Renal cortical epithelial cell (primary cell): ENCODE data around the gene EYS. TPM values are rescaled to one million over a fixed set of nuclear protein-coding genes. Genes with fewer than 3 reads are reported as not detected.
A peak's percentile ranks its signal among the peaks of the same experiment; 100 is the strongest.
"Not testable (repeated sequence)": the region's sequence is repeated elsewhere in the genome, so short reads cannot be mapped to it uniquely, and the experiment has no call there.

ENCODE experiments used
- DNase-seq: peaks from one replicate; pipeline ENCODE4 v3.0.0-alpha.2; 2011; ENCODE audit warnings: low read depth
- total RNA-seq: library from RNA; depleted of rRNA; stranded (reverse); fragments of >200 nt; gene quantifications from 2 replicates; pipeline ENCODE4 v1.2.3, GENCODE V29; 2014

The EYS gene
- total RNA-seq, 1 donor from 2014 or later, result 0.10 TPM

DNA sequence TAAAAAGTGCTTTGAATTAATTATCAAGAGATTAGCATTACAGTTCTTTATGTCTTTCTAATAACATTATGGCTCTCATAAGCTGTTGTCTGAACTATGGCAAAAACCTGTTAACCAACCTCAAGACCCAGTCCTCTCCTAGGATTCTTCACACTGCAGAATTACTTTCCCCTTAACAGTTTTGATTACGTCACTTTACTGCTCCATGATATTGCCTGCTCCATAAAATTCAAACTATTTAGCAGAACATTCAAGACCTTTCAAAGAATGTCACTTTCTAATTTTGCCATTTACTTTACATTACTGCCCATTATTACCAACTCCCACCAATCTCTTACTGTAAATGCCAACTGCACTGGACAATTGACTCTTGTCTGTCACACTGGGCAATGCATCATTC is 1227.9 kb downstream of the EYS start:
- DNase-seq, result no peak

DNA sequence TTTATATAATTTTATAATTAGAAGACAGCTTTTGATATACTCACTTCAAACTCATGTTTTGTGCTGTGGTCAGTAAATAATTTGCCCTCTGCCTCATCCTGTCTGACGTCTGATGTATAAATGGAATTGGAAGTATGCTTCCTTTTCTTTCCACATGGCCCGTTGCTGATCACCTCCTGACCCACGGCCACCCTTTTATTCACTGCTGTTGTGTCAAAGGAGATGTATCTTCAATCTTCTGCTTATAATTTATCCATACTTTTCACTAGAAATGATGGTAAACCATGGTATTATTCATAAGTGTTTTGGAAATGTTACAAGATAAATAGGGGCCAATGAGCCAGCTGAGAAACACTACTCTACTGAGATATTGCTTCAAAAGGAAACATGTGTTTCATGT is 1229.6 kb downstream of the EYS start:
- peak; percentile 54 for DNase-seq

DNA sequence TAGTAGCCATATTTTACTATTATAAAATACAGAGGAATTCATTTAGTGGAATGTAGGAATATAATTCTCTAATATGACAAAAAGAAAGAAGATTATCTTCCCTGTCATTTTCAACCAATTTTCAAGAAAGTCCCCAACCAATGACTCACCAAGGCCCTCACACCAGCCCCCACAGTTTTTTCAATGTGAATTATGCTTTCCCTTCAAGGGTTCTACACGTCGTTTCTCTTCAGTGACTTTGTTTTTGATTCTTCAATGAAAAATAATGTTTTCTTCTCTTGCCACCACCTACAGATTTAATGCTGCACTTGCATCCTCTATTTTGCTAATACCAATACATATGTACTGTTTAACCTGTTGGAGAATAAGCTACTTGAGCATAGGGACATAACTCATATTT is 1230.1 kb downstream of the EYS start:
- DNase-seq, result no peak

- peak; percentile 10 for DNase-seq
Observed at GRCh38 chr6:64469405-64469804, 1237.6 kb downstream of the EYS start.

DNA sequence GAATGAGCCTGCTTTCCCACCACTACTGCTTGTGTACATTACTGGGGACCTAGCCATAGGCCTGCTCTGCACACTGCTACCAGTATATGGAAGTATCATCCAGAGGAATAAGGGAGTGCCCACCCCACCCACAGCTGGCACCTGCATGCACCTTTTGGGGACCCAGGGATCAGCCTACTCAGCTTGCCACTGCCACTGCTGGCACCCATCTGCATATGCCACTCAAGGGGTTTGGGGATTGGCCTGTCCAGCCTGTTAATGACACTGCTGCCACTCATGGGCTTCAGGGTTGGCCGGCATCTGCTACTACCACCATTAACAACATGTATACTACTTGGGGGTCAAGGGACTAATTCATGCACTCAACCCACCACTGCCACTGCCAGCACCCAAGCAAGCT is 1239.4 kb downstream of the EYS start:
- no peak for DNase-seq

DNA sequence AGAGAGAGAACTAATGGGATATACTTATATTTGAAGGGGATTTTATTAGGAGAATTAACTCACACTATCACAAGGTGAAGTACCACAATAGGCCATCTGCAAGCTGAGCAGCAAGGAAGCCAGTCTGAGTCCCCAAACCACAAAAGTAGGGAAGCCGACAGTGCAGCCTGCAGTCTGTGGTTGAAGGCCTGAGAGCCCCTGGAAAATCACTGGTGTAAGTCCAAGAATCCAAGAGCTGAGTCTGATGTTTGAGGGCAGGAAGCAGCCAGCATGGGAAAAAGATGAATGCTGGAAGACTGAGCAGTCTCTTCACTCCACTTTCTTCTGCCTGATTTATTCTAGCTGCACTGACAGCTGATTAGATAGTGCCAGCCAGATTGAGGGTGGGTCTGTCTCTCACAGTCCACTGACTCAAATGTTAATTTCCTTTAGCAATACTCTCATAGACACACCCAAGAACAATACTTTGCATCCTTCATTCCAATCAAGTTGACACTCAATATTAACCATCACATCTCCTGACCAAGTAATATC is 1247.5 kb downstream of the EYS start:
- DNase-seq, result peak; percentile 11

DNA sequence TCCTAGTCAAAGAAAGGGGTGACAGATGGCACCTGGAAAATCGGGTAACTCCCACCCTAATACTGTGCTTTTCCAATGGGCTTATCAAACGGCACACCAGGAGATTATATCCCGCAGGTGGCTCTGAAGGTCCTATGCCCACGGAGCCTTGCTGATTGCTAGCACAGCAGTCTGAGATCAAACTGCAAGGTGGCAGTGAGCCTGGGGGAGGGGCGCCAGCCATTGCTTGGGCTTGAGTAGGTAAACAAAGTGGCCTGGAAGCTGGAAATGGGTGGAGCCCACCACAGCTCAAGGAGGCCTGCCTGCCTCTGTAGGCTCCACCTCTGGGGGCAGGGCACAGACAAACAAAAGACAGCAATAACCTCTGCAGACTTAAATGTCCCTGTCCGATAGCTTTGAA is 1258.9 kb downstream of the EYS start:
- DNase-seq, result not testable (repeated sequence)

DNA sequence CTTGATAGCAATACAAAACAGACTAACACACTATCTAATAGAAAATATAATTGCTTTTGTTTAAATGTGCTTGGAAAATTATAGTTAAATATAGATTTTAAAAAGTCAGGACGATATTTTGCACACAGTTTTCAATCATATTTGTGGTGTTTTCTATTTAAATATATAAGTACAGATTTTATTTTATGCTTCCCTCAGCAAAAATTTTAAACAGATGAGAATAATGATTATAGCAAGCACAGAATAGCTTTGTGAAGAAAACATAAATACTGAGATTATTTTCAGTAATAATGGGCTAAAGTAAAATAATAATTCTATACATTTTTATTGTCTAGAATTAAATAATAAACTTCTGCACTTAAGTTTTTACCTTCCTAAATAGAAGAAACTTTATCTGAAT is 1262.0 kb downstream of the EYS start:
- no peak for DNase-seq

- DNase-seq, result no peak
Observed at GRCh38 chr6:64439274-64439673, 1267.8 kb downstream of the EYS start.

- DNase-seq, result no peak
Observed at GRCh38 chr6:64437996-64438395, 1269.0 kb downstream of the EYS start.

DNA sequence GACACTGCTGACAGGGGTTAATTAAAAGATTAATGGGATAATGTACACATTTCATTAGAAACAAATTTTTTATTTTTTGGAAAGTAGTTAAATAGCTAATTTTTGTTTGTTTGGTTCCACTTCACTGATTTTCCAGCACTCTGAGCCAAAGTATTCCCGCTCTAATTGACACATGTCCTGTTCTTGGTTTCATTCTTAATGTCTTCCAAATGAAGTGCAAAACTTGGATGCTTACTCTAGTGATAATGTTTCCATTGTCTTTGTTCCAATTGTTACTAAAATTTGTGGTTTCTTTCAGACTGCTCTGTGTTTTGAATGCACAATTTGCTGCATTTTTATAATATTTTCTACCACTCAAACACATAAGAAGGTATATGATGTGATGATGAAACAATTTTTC is 1277.1 kb downstream of the EYS start:
- DNase-seq, result no peak

- DNase-seq, result no peak
Observed at GRCh38 chr6:64428186-64428585, 1278.8 kb downstream of the EYS start.

- no peak for DNase-seq
Observed at GRCh38 chr6:64415926-64416325, 1291.1 kb downstream of the EYS start.

GRCh38 chr6:64411226-64411625 is 1295.8 kb downstream of the EYS start:
- no peak for DNase-seq

GRCh38 chr6:64409948-64410347 is 1297.1 kb downstream of the EYS start:
- DNase-seq, result no peak

DNA sequence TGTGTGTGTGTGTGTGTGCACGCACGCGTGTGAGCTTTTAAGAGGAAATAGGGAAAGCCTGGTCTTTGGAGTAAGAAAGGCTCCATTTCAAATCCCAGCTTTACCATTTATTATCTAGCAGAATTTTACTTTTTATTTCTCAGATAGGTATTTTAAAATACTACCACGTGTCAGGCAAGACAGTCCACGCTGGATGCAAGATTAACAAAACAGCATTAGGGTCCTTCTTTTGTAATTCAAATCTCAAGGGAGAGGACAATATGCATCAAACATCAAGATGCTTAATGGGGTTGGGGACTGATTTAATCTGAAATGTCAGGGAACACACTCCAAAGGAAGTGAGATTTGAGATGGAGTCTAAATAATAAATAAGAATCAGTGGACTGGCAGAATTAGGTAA is 1302.6 kb downstream of the EYS start:
- no peak for DNase-seq

DNA sequence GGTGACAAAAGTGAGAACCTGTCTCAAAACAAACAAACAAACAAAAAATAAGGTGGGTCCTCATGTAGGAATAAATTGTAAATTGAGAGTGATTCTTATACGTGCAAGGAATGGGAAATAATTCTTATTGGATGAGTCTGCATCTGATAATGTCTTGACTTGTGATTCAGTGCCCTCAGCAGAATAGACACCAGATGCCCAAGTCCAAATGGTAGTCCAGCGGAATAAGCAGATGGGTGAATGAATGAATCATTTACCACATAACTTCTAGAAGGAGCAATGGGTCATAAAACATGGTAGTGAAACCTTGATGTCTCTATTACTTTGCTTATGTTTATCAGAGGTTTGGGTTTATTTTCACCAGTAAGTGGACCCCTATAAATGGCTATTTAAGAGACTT is 1323.7 kb downstream of the EYS start:
- peak; percentile 57 for DNase-seq

DNA sequence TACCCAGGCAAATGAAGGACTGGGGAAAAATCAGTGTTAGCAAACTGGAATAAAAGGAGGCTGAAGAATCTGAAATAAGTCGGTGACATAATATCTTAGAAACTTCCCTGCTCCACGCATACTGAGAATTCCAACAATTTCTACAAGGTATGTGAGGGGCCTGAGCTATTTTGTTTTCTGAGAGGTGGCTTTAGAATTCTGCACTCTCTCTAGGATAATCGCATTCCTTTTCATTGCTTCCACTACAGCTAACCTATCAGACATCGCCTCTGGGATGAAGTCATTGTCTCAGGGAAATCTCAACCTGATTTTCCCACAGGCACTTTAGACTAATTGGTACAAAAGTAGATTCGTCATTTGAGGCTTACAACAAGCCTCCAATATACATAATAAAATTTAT is 1330.6 kb downstream of the EYS start:
- no peak for DNase-seq

DNA sequence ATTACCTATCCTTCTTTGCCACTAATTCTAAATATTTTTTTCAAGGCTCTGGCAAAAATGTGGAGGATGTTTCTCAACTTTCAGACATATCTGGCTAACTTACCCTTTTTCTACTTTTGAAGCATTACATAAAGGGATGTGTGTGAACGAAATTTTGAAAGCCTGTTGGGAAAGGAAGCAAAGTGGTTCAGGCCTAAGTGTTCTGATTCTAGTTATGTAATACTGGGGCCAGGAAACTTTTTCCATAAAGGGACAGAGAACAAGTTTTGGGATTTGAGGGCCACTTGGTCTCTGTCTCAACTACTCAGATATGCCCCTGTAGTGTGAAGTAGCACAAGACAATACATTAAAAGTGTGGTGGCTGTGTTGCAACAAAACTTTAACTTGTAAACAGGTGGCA is 1349.6 kb downstream of the EYS start:
- DNase-seq, result no peak

GRCh38 chr6:64347411-64347810 is 1359.6 kb downstream of the EYS start:
- no peak for DNase-seq

DNA sequence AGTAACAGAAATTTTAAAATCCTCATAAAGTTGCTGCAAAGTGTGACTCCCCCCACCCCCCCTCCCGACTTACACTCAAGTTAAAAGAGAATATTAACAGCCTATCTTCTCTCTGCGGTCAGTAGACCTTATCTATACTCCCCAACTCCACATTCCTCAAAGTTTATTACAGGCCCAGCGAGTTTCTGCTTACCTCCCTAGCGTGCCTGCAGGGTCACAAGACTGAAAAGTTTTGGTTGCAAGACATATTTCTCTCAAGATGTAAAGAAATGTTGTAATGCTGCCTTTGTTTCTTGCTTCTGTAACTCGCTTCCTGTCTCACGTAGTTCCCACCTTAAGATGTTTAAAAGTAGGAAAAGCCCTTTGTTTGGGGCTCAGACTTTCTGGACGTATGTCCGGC is 1371.8 kb downstream of the EYS start:
- DNase-seq, result no peak

GRCh38 chr6:64334636-64335035 is 1372.4 kb downstream of the EYS start:
- peak; percentile 26 for DNase-seq

DNA sequence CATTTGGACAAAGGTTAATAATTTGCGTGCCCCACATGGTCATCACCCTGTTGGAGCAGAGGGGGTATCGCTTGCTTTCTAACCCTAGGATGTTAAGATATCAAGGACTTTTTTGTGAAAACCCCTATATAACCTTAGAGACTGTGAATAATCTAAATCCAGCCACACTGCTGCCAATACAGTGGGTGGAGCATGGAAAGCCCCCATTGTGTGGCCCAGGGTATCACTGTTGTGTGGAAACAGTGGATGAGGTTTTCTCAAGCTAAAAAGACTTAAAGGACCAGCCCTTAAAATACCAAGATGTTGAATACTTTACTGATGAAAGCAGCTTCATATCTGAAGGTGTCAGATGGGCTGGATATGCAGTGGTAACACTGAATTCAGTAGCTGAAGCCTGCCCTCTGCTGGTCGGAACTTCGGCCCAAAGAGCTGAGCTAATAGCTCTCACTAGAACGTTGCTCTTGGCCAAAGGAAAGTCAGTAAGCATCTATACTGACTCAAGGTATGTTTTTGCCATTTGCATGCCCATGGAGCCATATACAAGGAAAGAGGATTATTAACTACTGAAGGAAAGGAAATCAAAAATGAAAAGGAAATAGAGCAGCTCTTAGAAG is 1376.2 kb downstream of the EYS start:
- DNase-seq, result peak; percentile 25

- no peak for DNase-seq
Observed at GRCh38 chr6:64326939-64327338, 1380.1 kb downstream of the EYS start.
